Tibial nerve (tissue), 4 donors: ENCODE measurements around the gene ZNF132. TPM values are rescaled to one million over a fixed set of nuclear protein-coding genes. Genes with fewer than 3 reads are reported as not detected.

Source experiments
- DNase-seq, 2 donors: peaks; one replicate each; pipeline ENCODE4 v3.0.0-alpha.2; 2019; ENCODE audit warnings: low spot score in 2 of 2
- H3K27ac ChIP-seq, 4 donors: fragments of 200-600 bp; sonication (generic) in 3 of 4; one replicate each; pipeline ENCODE4 v1.5.1; 2017 to 2019; ENCODE audit warnings: mild to moderate bottlenecking in 1 of 4
- H3K27me3 ChIP-seq, 2 donors: fragments of 200-600 bp; sonication (generic) in 1 of 2; one replicate each; pipeline versions ENCODE4 v1.5.1 to v1.6.0; 2017 to 2019
- H3K36me3 ChIP-seq, 3 donors: fragments of 200-600 bp; sonication (generic); one replicate each; pipeline ENCODE4 v1.5.1; 2018 to 2019
- H3K4me1 ChIP-seq, 4 donors: fragments of 200-600 bp; sonication (generic) in 3 of 4; one replicate each; pipeline ENCODE4 v1.5.1; 2017 to 2019
- H3K4me3 ChIP-seq, 4 donors: fragments of 200-600 bp; sonication (generic) in 3 of 4; one replicate each; pipeline ENCODE4 v1.5.1; 2017 to 2019; ENCODE audit warnings: mild to moderate bottlenecking in 1 of 4, moderate library complexity in 1 of 4
- H3K9me3 ChIP-seq, 4 donors: fragments of 200-600 bp; sonication (generic) in 3 of 4; one replicate each; pipeline ENCODE4 v1.5.1; 2017 to 2019
- EP300 ChIP-seq, 2 donors: sonication (generic); formaldehyde crosslinking; IDR thresholded peaks; one replicate each; pipeline ENCODE4 v1.6.1; 2017; ENCODE audit warnings: antibody characterized with exemption in 2 of 2, mild to moderate bottlenecking in 1 of 2
- POLR2A ChIP-seq, 2 donors: fragments of 450-650 bp; IDR thresholded peaks; one replicate each; pipeline ENCODE4 v1.6.1; 2017; ENCODE audit warnings: antibody characterized with exemption in 2 of 2, mild to moderate bottlenecking in 2 of 2, moderate library complexity in 2 of 2
- WGBS, 2 donors: methylation state at CpG; one replicate each; pipeline ENCODE4 v1.1.5; 2018; 5-methylcytosine and 5-hydroxymethylcytosine counted together
- total RNA-seq, 4 donors: library from RNA; depleted of rRNA; stranded (reverse); fragments of >200 nt; gene quantifications; one replicate each; pipeline ENCODE4 v1.1.0, GENCODE V29; 2016
- TF ChIP-seq, protein P1 (sequence below), 5 experiments: fragments of 200-600 bp in 3 of 5; fragments of 450-650 bp in 2 of 5; sonication (generic) in 3 of 5; IDR thresholded peaks; one replicate each; pipeline ENCODE4 v1.5.1; 2016 to 2019; ENCODE audit warnings: antibody characterized with exemption in 5 of 5, mild to moderate bottlenecking in 3 of 5, moderate library complexity in 2 of 5

Gene ZNF132
- total RNA-seq, 4 donors from 2014 or later = 5.0 to 12.6 (median 8.2) TPM

DNA sequence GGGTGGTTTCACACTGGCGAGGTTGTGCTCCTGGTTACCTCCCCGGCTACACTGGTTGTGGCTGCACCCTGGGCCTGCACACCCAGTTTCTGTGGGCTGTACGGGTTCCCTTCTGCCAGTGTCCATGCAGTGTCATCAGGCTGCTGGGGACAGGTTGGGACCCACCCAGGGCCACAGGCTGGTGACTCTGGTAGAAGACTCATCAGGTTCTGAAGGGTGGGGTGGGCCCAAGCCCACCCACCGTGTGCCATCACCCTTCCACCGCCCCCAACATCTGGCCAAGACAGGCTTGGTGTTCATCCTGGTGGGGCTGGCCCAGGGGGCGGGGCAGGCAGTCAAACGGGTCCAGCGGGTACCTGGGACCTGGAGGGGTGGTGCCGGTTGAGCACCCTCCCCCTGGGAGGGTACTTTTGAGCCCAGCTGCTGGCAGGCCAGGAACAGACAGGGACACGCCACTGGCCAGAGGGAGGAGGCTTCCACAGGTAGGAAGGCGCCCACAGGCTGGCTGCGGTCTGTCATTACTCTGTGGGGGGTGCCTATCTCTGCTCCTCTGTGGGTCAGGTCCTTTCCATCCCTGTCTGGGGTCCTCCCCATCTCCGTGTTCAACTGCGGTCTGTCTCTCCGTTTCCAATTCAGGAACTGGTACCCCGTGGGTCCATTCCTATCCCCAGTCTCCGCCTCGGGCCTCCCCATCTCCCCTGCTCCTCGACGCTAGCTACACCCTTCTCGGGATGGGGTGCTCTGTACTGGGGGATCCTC, 44.6 kb downstream of the ZNF132 start, which contains the start of gene RNF225:
Gene RNF225 (plus strand): TSS at position 437 of the 759 bp plus-strand sequence. CDS start 434 bp downstream, outside the sequence.
- Histone ChIP-seq H3K9me3 (no peaks in the 10 kb centered on the region), H3K4me1 (peaks cover 0 to 28% (median 3%) of the 10 kb centered on the region in 4 donors), H3K4me3 (no peak within 1 kb of the TSS), H3K36me3 (peaks cover 0 to 59% (median 16%) of the 10 kb centered on the region in 3 donors), H3K27me3 (peaks cover 0 to 25% of the 10 kb centered on the region in 2 donors), H3K27ac (no peak within 1 kb of the TSS)
- no peak for DNase-seq
- no peak for TF ChIP-seq POLR2A (IDR thresholded peaks at IDR 0.05)
- TF ChIP-seq EP300 (IDR thresholded peaks at IDR 0.05) = no peak
- TF ChIP-seq, protein P1, sequence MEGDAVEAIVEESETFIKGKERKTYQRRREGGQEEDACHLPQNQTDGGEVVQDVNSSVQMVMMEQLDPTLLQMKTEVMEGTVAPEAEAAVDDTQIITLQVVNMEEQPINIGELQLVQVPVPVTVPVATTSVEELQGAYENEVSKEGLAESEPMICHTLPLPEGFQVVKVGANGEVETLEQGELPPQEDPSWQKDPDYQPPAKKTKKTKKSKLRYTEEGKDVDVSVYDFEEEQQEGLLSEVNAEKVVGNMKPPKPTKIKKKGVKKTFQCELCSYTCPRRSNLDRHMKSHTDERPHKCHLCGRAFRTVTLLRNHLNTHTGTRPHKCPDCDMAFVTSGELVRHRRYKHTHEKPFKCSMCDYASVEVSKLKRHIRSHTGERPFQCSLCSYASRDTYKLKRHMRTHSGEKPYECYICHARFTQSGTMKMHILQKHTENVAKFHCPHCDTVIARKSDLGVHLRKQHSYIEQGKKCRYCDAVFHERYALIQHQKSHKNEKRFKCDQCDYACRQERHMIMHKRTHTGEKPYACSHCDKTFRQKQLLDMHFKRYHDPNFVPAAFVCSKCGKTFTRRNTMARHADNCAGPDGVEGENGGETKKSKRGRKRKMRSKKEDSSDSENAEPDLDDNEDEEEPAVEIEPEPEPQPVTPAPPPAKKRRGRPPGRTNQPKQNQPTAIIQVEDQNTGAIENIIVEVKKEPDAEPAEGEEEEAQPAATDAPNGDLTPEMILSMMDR (IDR thresholded peaks at IDR 0.05) = no peak
- 41 to 46% methylated on average over 15 to 19 of the region's 21 CpGs for WGBS, 2 donors

DNA sequence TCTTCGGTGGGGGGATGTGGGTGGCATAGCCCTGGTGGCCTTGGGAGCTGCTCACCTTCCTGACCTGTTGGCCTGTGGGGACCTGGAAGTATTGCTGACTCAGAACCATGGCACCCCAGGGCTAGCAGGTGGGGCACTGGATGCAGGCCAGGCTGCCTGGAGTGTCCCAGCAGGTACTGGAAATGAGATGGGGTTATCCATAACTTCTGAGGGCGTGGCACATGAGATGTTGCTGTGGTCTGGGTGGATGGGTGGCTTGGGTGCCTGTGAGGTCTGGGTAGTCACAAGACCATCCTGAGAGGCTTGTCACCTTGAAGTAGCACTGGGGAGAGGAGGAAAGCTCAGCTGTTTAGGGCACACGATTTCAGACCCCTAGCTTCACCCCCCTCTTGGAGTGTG, 45.1 kb downstream of the ZNF132 start:
- Histone ChIP-seq H3K36me3 (peaks cover 0 to 63% (median 16%) of the 10 kb centered on the region in 3 donors), H3K4me1 (peaks cover 0 to 27% (median 2%) of the 10 kb centered on the region in 4 donors)

DNA sequence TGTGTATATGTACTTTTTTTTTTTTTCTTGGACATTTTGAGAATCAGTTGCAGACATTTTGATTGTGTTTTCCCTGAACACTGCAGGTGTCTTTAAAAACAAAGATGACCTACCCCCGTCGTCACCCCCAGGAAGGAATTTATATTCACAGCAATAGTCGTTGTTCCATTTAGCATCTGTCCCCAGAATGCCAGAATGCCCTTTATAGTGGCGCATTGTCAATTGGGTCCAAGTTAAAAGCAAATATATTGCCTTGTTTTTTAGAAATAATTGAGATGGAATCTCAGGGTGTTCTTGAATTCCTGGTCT, 46.3 kb downstream of the ZNF132 start:
- Histone ChIP-seq H3K4me1 (peaks cover 0 to 37% (median 2%) of the 10 kb centered on the region in 4 donors), H3K27ac (no peak overlapping the region), H3K27me3 (peaks cover 0 to 25% of the 10 kb centered on the region in 2 donors), H3K36me3 (peaks cover 0 to 75% (median 16%) of the 10 kb centered on the region in 3 donors), H3K9me3 (no peaks in the 10 kb centered on the region), H3K4me3 (no peak overlapping the region)
- TF ChIP-seq, protein P1 (IDR thresholded peaks at IDR 0.05) = no peak
- no peak for TF ChIP-seq EP300 (IDR thresholded peaks at IDR 0.05)
- DNase-seq = no peak
- WGBS, 2 donors = 83 to 85% methylated on average over 4 of the region's 4 CpGs

More for the DNA sequence above, 45.1 kb downstream of the ZNF132 start:
- WGBS, 2 donors = 53 to 76% methylated on average over 3 of the region's 3 CpGs
- Histone ChIP-seq H3K27me3 (peaks cover 0 to 25% of the 10 kb centered on the region in 2 donors), H3K4me3 (no peak overlapping the region), H3K9me3 (no peaks in the 10 kb centered on the region), H3K27ac (no peak overlapping the region)
- TF ChIP-seq, protein P1 (IDR thresholded peaks at IDR 0.05) = no peak
- TF ChIP-seq EP300 (IDR thresholded peaks at IDR 0.05) (no peak), POLR2A (IDR thresholded peaks at IDR 0.05) (no peak)
- no peak for DNase-seq

DNA sequence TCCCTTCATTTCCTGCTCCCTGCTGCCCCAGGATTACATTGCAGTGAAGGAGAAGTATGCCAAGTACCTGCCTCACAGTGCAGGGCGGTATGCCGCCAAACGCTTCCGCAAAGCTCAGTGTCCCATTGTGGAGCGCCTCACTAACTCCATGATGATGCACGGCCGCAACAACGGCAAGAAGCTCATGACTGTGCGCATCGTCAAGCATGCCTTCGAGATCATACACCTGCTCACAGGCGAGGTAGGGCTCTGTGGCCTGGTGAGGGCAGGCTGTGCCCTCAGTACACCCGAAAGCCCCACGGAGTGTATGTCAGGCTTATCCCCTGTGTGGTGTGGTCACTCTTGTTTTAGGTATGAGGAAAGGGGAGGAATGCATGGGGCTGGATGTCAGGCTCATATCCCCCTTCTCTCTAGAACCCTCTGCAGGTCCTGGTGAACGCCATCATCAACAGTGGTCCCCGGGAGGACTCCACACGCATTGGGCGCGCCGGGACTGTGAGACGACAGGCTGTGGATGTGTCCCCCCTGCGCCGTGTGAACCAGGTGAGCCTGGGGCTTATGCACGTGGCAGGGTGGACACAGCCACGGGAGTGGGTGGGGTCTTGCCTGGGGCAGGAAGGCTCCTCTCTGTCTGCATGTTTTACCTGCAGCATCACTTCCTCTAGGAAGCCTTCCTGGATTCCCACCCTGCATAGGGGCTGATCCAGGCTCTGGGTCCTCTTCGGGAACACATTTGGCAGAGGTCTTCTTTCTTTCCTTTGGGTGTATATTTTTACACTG, 46.8 kb downstream of the ZNF132 start:
- H3K4me1 ChIP-seq = peaks cover 0 to 42% (median 4%) of the 10 kb centered on the region in 4 donors
- H3K4me3 ChIP-seq = no peak overlapping the region
- TF ChIP-seq EP300 (IDR thresholded peaks at IDR 0.05) = no peak
- TF ChIP-seq POLR2A (IDR thresholded peaks at IDR 0.05) = no peak
- no peak overlapping the region for H3K27ac ChIP-seq
- whole genome bisulfite sequencing, 2 donors = 90 to 94% methylated on average over 24 to 26 of the region's 26 CpGs
- peaks cover 0 to 75% (median 16%) of the 10 kb centered on the region in 3 donors for H3K36me3 ChIP-seq
- peaks cover 0 to 23% of the 10 kb centered on the region in 2 donors for H3K27me3 ChIP-seq
- H3K9me3 ChIP-seq = no peaks in the 10 kb centered on the region
- no peak for DNase-seq

DNA sequence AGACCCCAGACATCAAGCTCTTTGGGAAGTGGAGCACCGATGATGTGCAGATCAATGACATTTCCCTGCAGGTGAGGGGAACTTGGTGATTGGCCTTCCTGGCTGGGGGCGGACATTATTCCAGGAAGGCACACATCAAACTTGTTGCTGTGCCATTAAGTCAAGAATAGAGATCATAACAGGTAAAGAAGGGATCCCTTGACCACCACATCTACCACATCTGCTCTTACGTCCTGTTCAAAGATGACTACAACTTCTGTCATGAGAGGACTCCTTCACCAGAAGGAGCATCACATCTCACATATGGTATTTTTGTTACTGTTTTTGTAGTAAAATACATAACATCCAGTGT, 51.8 kb downstream of the ZNF132 start:
- H3K27ac ChIP-seq = no peak overlapping the region
- 82 to 89% methylated on average over 3 of the region's 3 CpGs for WGBS, 2 donors
- TF ChIP-seq POLR2A (IDR thresholded peaks at IDR 0.05) = no peak
- no peak for TF ChIP-seq EP300 (IDR thresholded peaks at IDR 0.05)
- TF ChIP-seq, protein P1 (IDR thresholded peaks at IDR 0.05) = no peak
- no peaks in the 10 kb centered on the region for H3K9me3 ChIP-seq
- H3K27me3 ChIP-seq = no peaks in the 10 kb centered on the region
- H3K4me3 ChIP-seq = peak overlapping the region; percentile 68 to 96 (median 82)
- H3K4me1 ChIP-seq = peaks cover 0 to 54% (median 22%) of the 10 kb centered on the region in 4 donors
- DNase-seq = no peak
- H3K36me3 ChIP-seq = peaks cover 0 to 51% (median 5%) of the 10 kb centered on the region in 3 donors
